HCT116 (cell line): ENCODE measurements around the gene TMEM11. TPM values are rescaled to one million over a fixed set of nuclear protein-coding genes. Genes with fewer than 3 reads are reported as not detected.

Experiments
- ATAC-seq: fragments of 200-7000 bp; cut with Tn5 transposase; 2 replicates; pipeline ENCODE4 v1.9.1; 2020; ENCODE audit warnings: mild to moderate bottlenecking, moderate library complexity
- BruUV-seq: library from RNA; stranded (reverse); fragments of 400-500 nt; replicated peaks from 2 replicates; lab custom pipeline; 2021; lab: Mats Ljungman, UMichigan
- CTCF ChIA-PET: fragments of 300-600 bp; sonication (Branson Sonifier 250); formaldehyde crosslinking; loops from one replicate; lab custom pipeline; 2021; ENCODE audit warnings: antibody characterized with exemption; lab: Charles Lee
- POLR2A ChIA-PET: fragments of 300-600, 350-600 bp; sonication (Branson Sonifier 250); formaldehyde crosslinking; loops from one replicate; lab custom pipeline; 2021; ENCODE audit warnings: antibody characterized with exemption; lab: Charles Lee
- RAD21 ChIA-PET, 2 experiments: fragments of 300-600 bp; sonication (Branson Sonifier 250); formaldehyde crosslinking; loops; one replicate each; lab custom pipeline; 2023; ENCODE audit warnings: low total read pairs in 2 of 2; ENCODE audit not compliant: uncharacterized antibody in 2 of 2, unreplicated experiment in 2 of 2, low non-redundant PET in 1 of 2; lab: Charles Lee
- DNase-seq: peaks from one replicate; pipeline ENCODE4 v3.0.0-alpha.2; 2010; ENCODE audit warnings: low read depth, low spot score
- H2AFZ ChIP-seq: fragments of 200-600 bp; shearing (Covaris generic), sonication (generic); 2 replicates; pipeline ENCODE4 v1.6.1; 2017; ENCODE audit warnings: low read depth, mixed run types, mixed read lengths, antibody characterized with exemption, low read length; ENCODE audit not compliant: poor library complexity, severe bottlenecking
- H3K27ac ChIP-seq: 2 replicates; pipeline ENCODE4 v1.5.1; 2012; ENCODE audit warnings: low read depth, low read length
- H3K27me3 ChIP-seq: fragments of 200-600 bp; sonication (generic); 2 replicates; pipeline ENCODE4 v1.6.1; 2016; ENCODE audit warnings: mixed run types, low read length, mixed read lengths; ENCODE audit not compliant: insufficient read depth
- H3K36me3 ChIP-seq, 2 experiments: fragments of 200-500 bp in 1 of 2; fragments of 200-600 bp in 1 of 2; sonication (Bioruptor generic) in 1 of 2; sonication (generic) in 1 of 2; 2 replicates each; pipeline versions ENCODE4 v1.5.1 to v1.6.1; 2014 to 2016; ENCODE audit warnings: low read length in 2 of 2, inconsistent platforms in 1 of 2, mixed read lengths in 1 of 2, mixed run types in 1 of 2; ENCODE audit not compliant: insufficient read depth in 2 of 2, control insufficient read depth in 1 of 2
- H3K4me1 ChIP-seq, 2 experiments: fragments of 200-600 bp in 1 of 2; sonication (generic) in 1 of 2; 2 replicates each; pipeline versions ENCODE4 v1.5.1 to v1.6.1; 2012 to 2017; ENCODE audit warnings: low read length in 2 of 2, inconsistent platforms in 1 of 2, mild to moderate bottlenecking in 1 of 2, mixed read lengths in 1 of 2, mixed run types in 1 of 2, moderate library complexity in 1 of 2; ENCODE audit not compliant: insufficient read depth in 2 of 2, control insufficient read depth in 1 of 2
- H3K4me2 ChIP-seq: fragments of 200-600 bp; sonication (generic); 2 replicates; pipeline ENCODE4 v1.6.1; 2017; ENCODE audit warnings: mixed run types, low read length, mixed read lengths
- H3K4me3 ChIP-seq, 2 experiments: fragments of 200-600 bp in 1 of 2; sonication (generic) in 1 of 2; replicated peaks in 1 of 2; 2 replicates each; pipeline ENCODE4 v1.5.1; 2011 to 2016; ENCODE audit warnings: low read length in 2 of 2, control low read depth in 1 of 2, low read depth in 1 of 2, mild to moderate bottlenecking in 1 of 2, mixed read lengths in 1 of 2, mixed run types in 1 of 2
- H3K79me2 ChIP-seq: fragments of 200-600 bp; sonication (generic); 2 replicates; pipeline ENCODE4 v1.6.1; 2017; ENCODE audit warnings: mild to moderate bottlenecking, mixed run types, low read length, moderate library complexity, mixed read lengths; ENCODE audit not compliant: insufficient read depth
- H3K9ac ChIP-seq: fragments of 200-600 bp; sonication (generic); 2 replicates; pipeline ENCODE4 v1.6.1; 2016; ENCODE audit warnings: low read length, mixed read lengths
- H3K9me2 ChIP-seq: fragments of 200-600 bp; sonication (generic), shearing (Covaris generic); 2 replicates; pipeline ENCODE4 v1.6.1; 2017; ENCODE audit warnings: mixed run types, mild to moderate bottlenecking, moderate library complexity; ENCODE audit not compliant: insufficient read depth
- H3K9me3 ChIP-seq, 2 experiments: fragments of 200-500 bp in 1 of 2; fragments of 200-600 bp in 1 of 2; sonication (Bioruptor generic) in 1 of 2; sonication (generic) in 1 of 2; 2 replicates each; pipeline ENCODE4 v1.6.1; 2014 to 2017; ENCODE audit warnings: low read length in 2 of 2, mixed read lengths in 2 of 2, inconsistent platforms in 1 of 2, low read depth in 1 of 2, mild to moderate bottlenecking in 1 of 2, mixed run types in 1 of 2, moderate library complexity in 1 of 2; ENCODE audit not compliant: control insufficient read depth in 1 of 2, insufficient read depth in 1 of 2
- H4K20me1 ChIP-seq: fragments of 200-600 bp; sonication (generic), shearing (Covaris generic); 2 replicates; pipeline ENCODE4 v1.6.1; 2017; ENCODE audit warnings: mixed run types, mild to moderate bottlenecking, moderate library complexity; ENCODE audit not compliant: insufficient read depth
- CEBPB ChIP-seq: IDR thresholded peaks from 2 replicates; pipeline ENCODE4 v1.6.1; 2012; ENCODE audit warnings: low read depth
- ELF1 ChIP-seq: IDR thresholded peaks from 2 replicates; pipeline ENCODE4 v1.6.1; 2012; ENCODE audit warnings: low read depth, borderline replicate concordance
- EZH2 ChIP-seq: fragments of 200-600 bp; sonication (generic); IDR thresholded peaks from 2 replicates; pipeline ENCODE4 v1.6.1; 2017; ENCODE audit warnings: antibody characterized with exemption, mixed run types
- FOSL1 ChIP-seq: IDR thresholded peaks from 2 replicates; pipeline ENCODE4 v1.6.1; 2012; ENCODE audit warnings: low read depth
- MAX ChIP-seq: IDR thresholded peaks from 2 replicates; pipeline ENCODE4 v1.6.1; 2012
- POLR2A ChIP-seq: IDR thresholded peaks from 2 replicates; pipeline ENCODE4 v1.7.0; 2011; ENCODE audit warnings: borderline replicate concordance; ENCODE audit not compliant: insufficient read depth, insufficient read length; ENCODE audit errors: extremely low read depth
- RAD21 ChIP-seq: IDR thresholded peaks from 2 replicates; pipeline ENCODE4 v1.6.1; 2012; ENCODE audit warnings: low read depth, mild to moderate bottlenecking
- REST ChIP-seq: IDR thresholded peaks from 2 replicates; pipeline ENCODE4 v1.6.1; 2012; ENCODE audit warnings: low read depth
- SIN3A ChIP-seq: IDR thresholded peaks from 2 replicates; pipeline ENCODE4 v1.6.1; 2012; ENCODE audit warnings: low read depth
- SP1 ChIP-seq: IDR thresholded peaks from 2 replicates; pipeline ENCODE4 v1.6.1; 2012; ENCODE audit warnings: low read depth
- SRF ChIP-seq: IDR thresholded peaks from 2 replicates; pipeline ENCODE4 v1.6.1; 2012; ENCODE audit warnings: low read depth
- YY1 ChIP-seq: IDR thresholded peaks from 2 replicates; pipeline ENCODE4 v1.6.1; 2011; ENCODE audit warnings: low read length, low read depth, moderate library complexity, mild to moderate bottlenecking; ENCODE audit not compliant: insufficient replicate concordance; ENCODE audit errors: extremely low read depth
- ZFX ChIP-seq: fragments of 450-650 bp; IDR thresholded peaks from 2 replicates; pipeline ENCODE4 v1.6.1; 2017
- ZNF274 ChIP-seq: fragments of 200-500 bp; sonication (Bioruptor generic); IDR thresholded peaks from 2 replicates; pipeline ENCODE4 v1.6.1; 2014; ENCODE audit warnings: mild to moderate bottlenecking, low read depth, low read length, inconsistent platforms
- intact Hi-C: fragments of 100-400 bp; cut with micrococcal nuclease; formaldehyde crosslinking; loops from 2 replicates; pipeline ENCODE4 v1.10.0; 2022
- total RNA-seq: library from RNA; stranded (reverse); gene quantifications from one replicate; pipeline ENCODE4 v1.2.1, GENCODE V29; 2021; ENCODE audit not compliant: unreplicated experiment
- TF ChIP-seq, protein P1 (sequence below): IDR thresholded peaks from 2 replicates; pipeline ENCODE4 v1.6.1; 2011; ENCODE audit warnings: mild to moderate bottlenecking, low read length, moderate library complexity; ENCODE audit not compliant: insufficient replicate concordance; ENCODE audit errors: extremely low read depth

The TMEM11 gene
- total RNA-seq, 1 experiment from 2014 or later: 31.0 TPM

DNA sequence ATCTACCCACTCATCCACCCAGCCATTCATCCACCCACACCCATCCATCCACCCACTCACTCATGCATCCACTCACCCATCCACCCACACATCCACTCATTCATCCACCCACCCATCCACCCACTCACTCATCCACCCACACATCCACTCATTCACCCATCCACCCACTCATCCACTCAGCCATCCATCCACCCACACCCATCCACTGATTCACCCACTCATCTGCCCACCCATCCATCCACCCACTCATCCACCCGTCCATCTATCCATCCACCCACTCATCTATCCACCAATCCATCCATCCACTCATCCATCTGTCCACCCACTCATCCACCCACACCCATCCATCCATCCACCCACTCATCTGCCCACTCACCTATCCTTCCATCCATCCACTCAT, 22.0 kb upstream of the TMEM11 start:
- no peak overlapping the region for H3K4me3 ChIP-seq
- no peaks in the 10 kb centered on the region for H4K20me1 ChIP-seq
- no peaks in the 10 kb centered on the region for H3K9me3 ChIP-seq
- TF ChIP-seq POLR2A (no peak), ZNF274 (no peak), FOSL1 (no peak), RAD21 (no peak), CEBPB (no peak), SRF (no peak), SIN3A (no peak)
- TF ChIP-seq, protein P1, sequence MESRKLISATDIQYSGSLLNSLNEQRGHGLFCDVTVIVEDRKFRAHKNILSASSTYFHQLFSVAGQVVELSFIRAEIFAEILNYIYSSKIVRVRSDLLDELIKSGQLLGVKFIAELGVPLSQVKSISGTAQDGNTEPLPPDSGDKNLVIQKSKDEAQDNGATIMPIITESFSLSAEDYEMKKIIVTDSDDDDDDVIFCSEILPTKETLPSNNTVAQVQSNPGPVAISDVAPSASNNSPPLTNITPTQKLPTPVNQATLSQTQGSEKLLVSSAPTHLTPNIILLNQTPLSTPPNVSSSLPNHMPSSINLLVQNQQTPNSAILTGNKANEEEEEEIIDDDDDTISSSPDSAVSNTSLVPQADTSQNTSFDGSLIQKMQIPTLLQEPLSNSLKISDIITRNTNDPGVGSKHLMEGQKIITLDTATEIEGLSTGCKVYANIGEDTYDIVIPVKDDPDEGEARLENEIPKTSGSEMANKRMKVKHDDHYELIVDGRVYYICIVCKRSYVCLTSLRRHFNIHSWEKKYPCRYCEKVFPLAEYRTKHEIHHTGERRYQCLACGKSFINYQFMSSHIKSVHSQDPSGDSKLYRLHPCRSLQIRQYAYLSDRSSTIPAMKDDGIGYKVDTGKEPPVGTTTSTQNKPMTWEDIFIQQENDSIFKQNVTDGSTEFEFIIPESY: no peak
- POLR2A ChIA-PET: no interaction called here
- ATAC-seq (no peak), DNase-seq (no peak)
- H3K79me2 ChIP-seq: no peaks in the 10 kb centered on the region
- RAD21 ChIA-PET: no interaction called here
- no peak overlapping the region for H3K27ac ChIP-seq
- H3K9ac ChIP-seq: no peak overlapping the region
- intact Hi-C loops: no loop called here
- no peaks in the 10 kb centered on the region for H3K9me2 ChIP-seq
- H2AFZ ChIP-seq: no peak overlapping the region
- H3K27me3 ChIP-seq: no peaks in the 10 kb centered on the region
- H3K4me2 ChIP-seq: no peak overlapping the region
- CTCF ChIA-PET: no interaction called here
- no TSS peak for BruUV-seq
- H3K36me3 ChIP-seq: no peaks in the 10 kb centered on the region
- H3K4me1 ChIP-seq: no peaks in the 10 kb centered on the region

DNA sequence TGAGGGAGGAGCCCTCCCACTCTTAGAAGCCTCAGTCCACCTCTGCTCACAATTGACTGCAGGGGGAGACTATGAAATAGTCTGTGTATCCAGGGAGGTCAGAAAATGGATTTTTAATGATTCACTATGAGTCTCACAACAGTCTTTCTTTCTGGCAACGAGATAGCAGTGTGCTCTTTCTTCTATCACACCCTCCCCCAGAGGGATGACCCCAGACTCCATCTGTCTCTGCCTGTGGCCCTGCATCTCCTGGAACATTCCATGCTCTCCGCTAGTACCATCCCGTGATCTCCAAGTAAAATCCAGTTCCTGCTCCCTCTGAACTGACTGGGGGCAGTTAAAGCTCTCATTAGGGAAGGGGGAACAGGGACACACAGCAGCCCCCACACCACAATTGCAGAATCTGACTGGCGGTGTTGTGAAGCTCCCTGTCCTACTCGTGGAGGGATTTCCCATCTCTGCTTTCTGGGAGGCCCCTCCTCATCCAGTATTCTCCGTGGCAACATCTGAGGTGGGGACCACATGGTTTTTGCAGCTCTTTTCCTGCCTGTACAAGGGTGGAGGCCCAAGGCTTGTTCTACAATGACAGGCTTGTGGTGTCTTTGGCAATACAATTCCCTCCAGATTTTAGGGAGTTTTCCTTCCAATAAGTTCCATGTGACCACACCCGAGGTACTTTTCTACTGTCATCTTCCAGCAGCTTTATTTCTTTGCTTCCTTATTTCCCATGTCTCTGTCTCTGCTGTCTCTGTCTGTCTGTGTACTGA, 19.8 kb upstream of the TMEM11 start:
- Histone ChIP-seq H3K36me3 (no peaks in the 10 kb centered on the region), H3K4me2 (no peak overlapping the region), H3K4me1 (no peaks in the 10 kb centered on the region), H3K27me3 (no peaks in the 10 kb centered on the region), H2AFZ (no peak overlapping the region), H3K4me3 (no peak overlapping the region), H3K9me2 (no peaks in the 10 kb centered on the region), H3K9me3 (no peaks in the 10 kb centered on the region), H4K20me1 (no peaks in the 10 kb centered on the region), H3K79me2 (no peaks in the 10 kb centered on the region), H3K27ac (no peak overlapping the region), H3K9ac (no peak overlapping the region)
- intact Hi-C loops: no loop called here
- ChIA-PET POLR2A (no interaction called here), CTCF (no interaction called here), RAD21 (no interaction called here)
- ATAC-seq (peak; percentile 41; the same call in 1 of the 2 replicates), DNase-seq (no peak)
- BruUV-seq: no TSS peak
- TF ChIP-seq FOSL1 (no peak), POLR2A (no peak), CEBPB (no peak), MAX (no peak), ELF1 (no peak), YY1 (no peak), EZH2 (no peak), ZFX (no peak), SRF (no peak), SP1 (no peak), REST (no peak), SIN3A (no peak), ZNF274 (no peak)
